PFSK-1 (cell line): Measurements from ENCODE around the gene SLC39A11.

Experiments used
- FOXP2 ChIP-seq: optimal IDR thresholded peaks from 2 replicates; pipeline ENCODE3; 2011; ENCODE audit warnings: borderline replicate concordance, control low read depth, inconsistent platforms; ENCODE audit not compliant: insufficient read depth; ENCODE audit errors: extremely low read length, extremely low read depth
- POLR2AphosphoS5 ChIP-seq: IDR thresholded peaks from 2 replicates; pipeline ENCODE4 v1.6.1; 2012; ENCODE audit warnings: low read depth, mild to moderate bottlenecking, control low read depth, low read length, moderate library complexity
- SIN3A ChIP-seq: IDR thresholded peaks from 2 replicates; pipeline ENCODE4 v1.6.1; 2012; ENCODE audit warnings: mild to moderate bottlenecking, low read length, moderate library complexity, borderline replicate concordance; ENCODE audit not compliant: insufficient read depth
- TAF1 ChIP-seq: IDR thresholded peaks from 2 replicates; pipeline ENCODE4 v1.6.1; 2012; ENCODE audit warnings: low read length, control low read depth, borderline replicate concordance; ENCODE audit not compliant: insufficient read depth
- TF ChIP-seq, protein P1 (sequence below), 2 experiments: IDR thresholded peaks; 2 replicates each; pipeline versions ENCODE4 v1.6.1 to v1.8.0; 2011 to 2012; ENCODE audit warnings: low read depth in 2 of 2, low read length in 2 of 2, control low read depth in 1 of 2, inconsistent platforms in 1 of 2, mild to moderate bottlenecking in 1 of 2, moderate library complexity in 1 of 2; ENCODE audit not compliant: insufficient read depth in 1 of 2

The SLC39A11 gene

GRCh38 chr17:72730077-72730476 is 362.4 kb downstream of the SLC39A11 start:
- TF ChIP-seq TAF1, result no peak
- no peak for TF ChIP-seq POLR2AphosphoS5
- TF ChIP-seq, protein P1, sequence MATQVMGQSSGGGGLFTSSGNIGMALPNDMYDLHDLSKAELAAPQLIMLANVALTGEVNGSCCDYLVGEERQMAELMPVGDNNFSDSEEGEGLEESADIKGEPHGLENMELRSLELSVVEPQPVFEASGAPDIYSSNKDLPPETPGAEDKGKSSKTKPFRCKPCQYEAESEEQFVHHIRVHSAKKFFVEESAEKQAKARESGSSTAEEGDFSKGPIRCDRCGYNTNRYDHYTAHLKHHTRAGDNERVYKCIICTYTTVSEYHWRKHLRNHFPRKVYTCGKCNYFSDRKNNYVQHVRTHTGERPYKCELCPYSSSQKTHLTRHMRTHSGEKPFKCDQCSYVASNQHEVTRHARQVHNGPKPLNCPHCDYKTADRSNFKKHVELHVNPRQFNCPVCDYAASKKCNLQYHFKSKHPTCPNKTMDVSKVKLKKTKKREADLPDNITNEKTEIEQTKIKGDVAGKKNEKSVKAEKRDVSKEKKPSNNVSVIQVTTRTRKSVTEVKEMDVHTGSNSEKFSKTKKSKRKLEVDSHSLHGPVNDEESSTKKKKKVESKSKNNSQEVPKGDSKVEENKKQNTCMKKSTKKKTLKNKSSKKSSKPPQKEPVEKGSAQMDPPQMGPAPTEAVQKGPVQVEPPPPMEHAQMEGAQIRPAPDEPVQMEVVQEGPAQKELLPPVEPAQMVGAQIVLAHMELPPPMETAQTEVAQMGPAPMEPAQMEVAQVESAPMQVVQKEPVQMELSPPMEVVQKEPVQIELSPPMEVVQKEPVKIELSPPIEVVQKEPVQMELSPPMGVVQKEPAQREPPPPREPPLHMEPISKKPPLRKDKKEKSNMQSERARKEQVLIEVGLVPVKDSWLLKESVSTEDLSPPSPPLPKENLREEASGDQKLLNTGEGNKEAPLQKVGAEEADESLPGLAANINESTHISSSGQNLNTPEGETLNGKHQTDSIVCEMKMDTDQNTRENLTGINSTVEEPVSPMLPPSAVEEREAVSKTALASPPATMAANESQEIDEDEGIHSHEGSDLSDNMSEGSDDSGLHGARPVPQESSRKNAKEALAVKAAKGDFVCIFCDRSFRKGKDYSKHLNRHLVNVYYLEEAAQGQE (IDR thresholded peaks at IDR 0.05; ENCODE audit: insufficient read depth in 1 of 2, low read depth in 2 of 2, low read length in 2 of 2), result no peak
- TF ChIP-seq SIN3A, result no peak
- no peak for TF ChIP-seq FOXP2

DNA sequence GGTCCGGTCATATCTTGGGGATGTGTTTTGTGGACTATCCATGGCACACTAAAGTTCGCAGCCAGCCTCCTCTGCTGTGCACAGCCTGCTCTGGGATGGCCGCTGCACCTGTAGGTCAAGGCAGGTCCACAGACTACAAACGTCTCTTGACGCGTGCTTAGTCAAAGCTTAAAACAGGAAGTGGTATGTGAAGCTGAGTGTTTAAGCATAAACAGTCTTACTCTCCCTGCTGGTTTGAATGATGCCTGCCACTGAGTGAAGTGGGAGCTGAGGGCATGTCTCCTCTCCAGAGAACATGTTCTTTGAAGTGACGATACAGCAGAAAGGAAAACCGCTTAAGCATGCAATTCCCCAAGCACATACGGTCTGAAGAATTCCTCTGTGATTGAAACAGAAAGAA is 365.6 kb downstream of the SLC39A11 start:
- TF ChIP-seq, protein P1 (IDR thresholded peaks at IDR 0.05; ENCODE audit: insufficient read depth in 1 of 2, low read depth in 2 of 2, low read length in 2 of 2), result no peak
- no peak for TF ChIP-seq POLR2AphosphoS5
- no peak for TF ChIP-seq SIN3A
- no peak for TF ChIP-seq TAF1

DNA sequence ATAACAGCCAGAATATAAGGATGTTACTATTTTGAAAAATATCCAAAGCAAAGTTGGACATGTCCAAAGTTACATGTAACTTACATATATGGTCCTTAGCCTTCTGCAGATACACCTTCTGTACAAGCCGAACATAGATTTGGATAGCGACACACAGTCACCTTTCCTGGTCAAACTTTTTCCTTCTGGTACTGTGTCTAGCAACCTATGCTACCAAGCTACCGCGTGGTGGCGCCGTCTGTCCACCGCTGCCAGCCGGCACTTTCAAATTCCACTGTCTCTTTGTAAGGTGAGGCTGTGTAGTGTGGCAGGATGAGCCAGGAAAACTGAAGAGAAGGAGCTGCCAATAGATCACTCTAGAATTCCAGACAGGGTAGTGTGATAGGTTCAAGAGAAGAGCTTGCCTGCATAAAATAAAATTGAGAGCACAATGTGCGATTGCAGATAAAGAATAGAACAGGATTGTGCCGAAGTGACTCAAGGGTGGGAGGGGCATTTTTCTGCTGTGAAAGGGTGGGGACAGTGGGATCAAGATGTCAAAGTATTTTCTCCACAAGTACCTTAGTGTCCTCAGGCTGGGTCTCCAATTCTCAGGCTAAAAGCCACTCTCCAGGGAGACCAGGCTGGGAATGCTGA is 366.9 kb downstream of the SLC39A11 start:
- TF ChIP-seq, protein P1 (IDR thresholded peaks at IDR 0.05; ENCODE audit: insufficient read depth in 1 of 2, low read depth in 2 of 2, low read length in 2 of 2), result 0 out of 4 replicates have a peak, but pooled peaks of 1 of the 2 experiments have one; percentile 14
- TF ChIP-seq TAF1, result no peak

DNA sequence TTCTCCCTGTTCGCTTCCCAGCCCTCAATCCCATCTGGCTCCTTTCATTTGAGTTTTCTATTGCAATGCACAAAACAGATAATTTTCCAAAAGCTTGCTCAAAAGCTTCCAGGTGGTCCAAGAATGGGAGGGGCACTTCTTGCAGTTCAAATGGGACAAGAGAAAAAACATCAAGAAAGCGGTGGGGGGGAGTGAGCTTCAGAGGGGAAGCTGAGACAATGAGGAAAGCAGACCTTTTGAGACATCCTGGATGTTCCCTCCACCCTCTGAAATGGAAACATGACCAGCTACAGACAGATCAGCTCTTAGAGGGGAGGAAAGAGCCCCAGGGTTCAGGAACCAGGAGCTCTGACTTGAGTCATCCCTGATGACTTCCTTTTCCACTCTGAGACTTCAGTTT is 368.2 kb downstream of the SLC39A11 start:
- TF ChIP-seq POLR2AphosphoS5 (no peak), FOXP2 (no peak), SIN3A (no peak), TAF1 (no peak)
- TF ChIP-seq, protein P1 (IDR thresholded peaks at IDR 0.05; ENCODE audit: insufficient read depth in 1 of 2, low read depth in 2 of 2, low read length in 2 of 2), result no peak

- TF ChIP-seq FOXP2, result no peak
- TF ChIP-seq TAF1, result no peak
- TF ChIP-seq SIN3A, result no peak
- TF ChIP-seq, protein P1 (IDR thresholded peaks at IDR 0.05; ENCODE audit: insufficient read depth in 1 of 2, low read depth in 2 of 2, low read length in 2 of 2), result no peak
- TF ChIP-seq POLR2AphosphoS5, result no peak
Measured at GRCh38 chr17:72723711-72724110, 368.8 kb downstream of the SLC39A11 start.
